NB4 (cell line): ENCODE results near the gene CLMN.

Experiments
- CTCF ChIP-seq: IDR thresholded peaks from one replicate; pipeline ENCODE4 v1.5.1; 2012; ENCODE audit warnings: low read depth, low read length
- MAX ChIP-seq: IDR thresholded peaks from 2 replicates; pipeline ENCODE4 v1.6.1; 2011; ENCODE audit warnings: low read depth, low read length
- MYC ChIP-seq: IDR thresholded peaks from 2 replicates; pipeline ENCODE4 v1.6.1; 2011; ENCODE audit warnings: low read depth, low read length
- POLR2A ChIP-seq: IDR thresholded peaks from 2 replicates; pipeline ENCODE4 v1.6.1; 2011; ENCODE audit warnings: mild to moderate bottlenecking; ENCODE audit not compliant: insufficient read length; ENCODE audit errors: extremely low read depth

- TF ChIP-seq CTCF (no peak), POLR2A (no peak), MYC (no peak), MAX (no peak)
Observed at GRCh38 chr14:95310635-95311380, 8.9 kb downstream of the CLMN start.
